ENCODE data around the gene CNTRL.
"Not testable (repeated sequence)": the region's sequence is repeated elsewhere in the genome, so short reads cannot be mapped to it uniquely, and the experiment has no call there.

The CNTRL gene, protein sequence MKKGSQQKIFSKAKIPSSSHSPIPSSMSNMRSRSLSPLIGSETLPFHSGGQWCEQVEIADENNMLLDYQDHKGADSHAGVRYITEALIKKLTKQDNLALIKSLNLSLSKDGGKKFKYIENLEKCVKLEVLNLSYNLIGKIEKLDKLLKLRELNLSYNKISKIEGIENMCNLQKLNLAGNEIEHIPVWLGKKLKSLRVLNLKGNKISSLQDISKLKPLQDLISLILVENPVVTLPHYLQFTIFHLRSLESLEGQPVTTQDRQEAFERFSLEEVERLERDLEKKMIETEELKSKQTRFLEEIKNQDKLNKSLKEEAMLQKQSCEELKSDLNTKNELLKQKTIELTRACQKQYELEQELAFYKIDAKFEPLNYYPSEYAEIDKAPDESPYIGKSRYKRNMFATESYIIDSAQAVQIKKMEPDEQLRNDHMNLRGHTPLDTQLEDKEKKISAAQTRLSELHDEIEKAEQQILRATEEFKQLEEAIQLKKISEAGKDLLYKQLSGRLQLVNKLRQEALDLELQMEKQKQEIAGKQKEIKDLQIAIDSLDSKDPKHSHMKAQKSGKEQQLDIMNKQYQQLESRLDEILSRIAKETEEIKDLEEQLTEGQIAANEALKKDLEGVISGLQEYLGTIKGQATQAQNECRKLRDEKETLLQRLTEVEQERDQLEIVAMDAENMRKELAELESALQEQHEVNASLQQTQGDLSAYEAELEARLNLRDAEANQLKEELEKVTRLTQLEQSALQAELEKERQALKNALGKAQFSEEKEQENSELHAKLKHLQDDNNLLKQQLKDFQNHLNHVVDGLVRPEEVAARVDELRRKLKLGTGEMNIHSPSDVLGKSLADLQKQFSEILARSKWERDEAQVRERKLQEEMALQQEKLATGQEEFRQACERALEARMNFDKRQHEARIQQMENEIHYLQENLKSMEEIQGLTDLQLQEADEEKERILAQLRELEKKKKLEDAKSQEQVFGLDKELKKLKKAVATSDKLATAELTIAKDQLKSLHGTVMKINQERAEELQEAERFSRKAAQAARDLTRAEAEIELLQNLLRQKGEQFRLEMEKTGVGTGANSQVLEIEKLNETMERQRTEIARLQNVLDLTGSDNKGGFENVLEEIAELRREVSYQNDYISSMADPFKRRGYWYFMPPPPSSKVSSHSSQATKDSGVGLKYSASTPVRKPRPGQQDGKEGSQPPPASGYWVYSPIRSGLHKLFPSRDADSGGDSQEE (N-terminal part only)

DNA sequence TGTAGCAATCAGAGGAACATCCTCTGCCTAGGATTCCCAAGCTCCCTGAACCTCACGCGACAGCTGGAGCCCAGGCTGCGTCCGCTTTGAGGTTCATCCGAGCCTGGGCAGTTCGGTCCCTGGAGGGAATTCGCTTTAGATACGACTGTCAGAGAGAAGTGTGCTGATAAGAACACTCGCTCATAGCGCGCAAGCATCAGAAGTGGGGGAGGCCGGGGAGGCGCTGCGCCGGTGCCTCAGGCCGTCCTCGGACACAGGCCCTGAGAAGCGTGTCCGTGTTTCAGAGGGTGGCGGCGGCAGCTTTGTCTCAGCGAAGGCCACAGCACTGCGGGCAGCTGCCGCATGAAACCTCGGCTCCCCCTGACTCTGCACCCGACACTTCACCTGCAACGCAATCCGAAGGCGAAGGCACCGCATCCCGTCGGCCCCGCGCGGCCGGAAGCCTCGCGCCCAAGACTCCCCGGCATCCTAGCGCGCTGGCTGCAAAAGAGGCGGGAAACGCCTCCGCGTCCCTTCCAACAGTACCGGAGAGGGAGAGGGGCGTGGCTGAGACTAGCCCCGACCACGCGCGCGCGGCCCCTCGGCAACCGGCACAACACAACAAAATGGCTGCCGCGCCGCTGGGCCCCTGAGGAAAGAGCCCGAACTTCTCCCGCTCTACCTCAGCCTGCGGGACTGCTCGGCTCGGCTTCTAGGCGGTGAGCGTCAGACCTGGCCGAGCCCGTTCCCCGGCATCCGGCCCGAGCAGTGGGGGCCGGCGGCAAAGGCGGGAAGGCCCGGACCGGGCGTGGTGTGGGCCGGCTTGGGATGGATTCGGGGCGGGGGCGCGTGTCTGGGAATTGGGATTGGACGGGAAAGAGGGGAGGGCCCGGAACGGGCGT, at the start of gene CNTRL:
Gene CNTRL, plus strand, starts transcription at position 586 of the 881 bp plus-strand sequence. CDS start 13,372 bp downstream, outside the sequence.
- DNase-seq = peak; percentile 95

DNA sequence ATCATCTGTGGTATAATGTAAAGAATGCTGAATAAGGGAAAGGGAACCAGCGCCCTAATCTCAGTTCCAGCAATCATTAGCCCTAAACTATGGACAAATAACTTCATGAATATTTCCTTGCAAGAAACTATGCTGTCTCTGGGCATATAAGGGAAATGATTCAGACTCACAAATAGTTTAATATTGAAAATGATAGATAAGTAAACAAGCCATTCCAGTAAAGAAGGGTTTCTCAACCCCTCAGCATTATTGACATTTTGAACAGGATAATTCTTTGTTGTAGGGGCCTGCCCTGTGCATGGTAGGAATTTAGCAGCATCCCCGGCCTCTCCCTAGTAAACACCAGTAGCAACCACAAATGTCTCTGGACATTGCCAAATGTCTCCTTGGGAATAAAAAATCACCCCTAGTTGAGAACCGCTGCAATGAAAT, 48.5 kb upstream of the CNTRL start:
- DNase-seq = no peak

- DNase-seq = no peak
These were observed 48.0 kb upstream of the CNTRL start for GRCh38 chr9:121026768-121027167.

GRCh38 chr9:121028285-121028684, 46.5 kb upstream of the CNTRL start:
- not testable (repeated sequence) for DNase-seq

DNA sequence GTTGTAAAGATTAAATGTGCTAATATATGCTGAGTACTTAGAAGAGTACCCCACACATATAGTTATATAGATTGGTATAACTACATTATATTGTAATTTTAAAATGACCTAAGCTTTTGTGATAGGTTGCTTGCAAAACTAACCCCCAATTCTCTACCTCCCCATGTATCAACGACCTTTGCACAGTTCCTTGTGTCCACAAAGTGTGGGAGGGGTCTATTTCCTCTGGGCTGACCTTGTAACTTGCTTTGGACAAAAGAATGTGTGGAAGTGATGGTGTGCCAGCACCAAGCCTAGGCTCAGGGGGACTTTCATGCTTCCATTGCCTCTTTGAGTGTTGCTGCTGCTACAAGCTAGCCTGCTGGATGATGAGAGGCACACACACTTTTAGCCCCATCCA, 45.3 kb upstream of the CNTRL start:
- DNase-seq = no peak

DNA sequence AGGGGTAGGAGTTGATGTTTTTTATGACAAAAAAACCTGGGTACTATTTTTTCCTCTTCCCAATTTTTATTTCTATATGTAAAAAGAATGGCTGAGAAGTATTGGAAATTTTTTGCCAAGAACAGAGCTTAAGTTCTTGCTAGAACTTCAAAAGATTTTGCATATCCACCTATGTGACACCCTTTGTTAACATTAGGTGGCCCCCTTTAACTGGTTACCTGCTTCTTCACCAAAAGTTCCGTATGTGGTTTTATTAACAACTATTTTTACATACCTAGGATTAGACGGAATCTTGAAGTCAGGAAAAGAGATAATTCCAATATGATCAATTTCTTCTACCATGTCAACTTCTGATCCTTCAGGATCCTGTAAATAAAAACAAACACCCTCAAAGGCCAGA, 40.2 kb upstream of the CNTRL start:
- no peak for DNase-seq

DNA sequence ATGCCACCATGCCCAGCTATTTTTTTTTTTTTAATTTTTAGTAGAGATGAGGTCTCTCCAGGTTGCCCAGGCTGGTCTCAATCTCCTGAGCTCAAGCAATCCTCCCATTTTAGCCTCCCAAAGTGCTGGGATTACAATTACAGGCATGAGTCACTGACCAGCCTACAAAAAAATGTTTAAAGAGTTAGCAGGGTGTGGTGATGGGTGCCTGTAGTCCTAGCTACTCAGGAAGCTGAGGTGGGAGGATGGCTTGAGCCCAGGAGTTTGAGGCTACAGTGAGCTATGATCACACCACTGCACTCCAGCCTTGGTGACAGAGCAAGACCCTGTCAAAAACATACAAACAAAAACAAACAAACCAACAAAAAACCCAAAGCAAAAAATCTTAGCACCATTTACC, 39.0 kb upstream of the CNTRL start:
- not testable (repeated sequence) for DNase-seq

DNA sequence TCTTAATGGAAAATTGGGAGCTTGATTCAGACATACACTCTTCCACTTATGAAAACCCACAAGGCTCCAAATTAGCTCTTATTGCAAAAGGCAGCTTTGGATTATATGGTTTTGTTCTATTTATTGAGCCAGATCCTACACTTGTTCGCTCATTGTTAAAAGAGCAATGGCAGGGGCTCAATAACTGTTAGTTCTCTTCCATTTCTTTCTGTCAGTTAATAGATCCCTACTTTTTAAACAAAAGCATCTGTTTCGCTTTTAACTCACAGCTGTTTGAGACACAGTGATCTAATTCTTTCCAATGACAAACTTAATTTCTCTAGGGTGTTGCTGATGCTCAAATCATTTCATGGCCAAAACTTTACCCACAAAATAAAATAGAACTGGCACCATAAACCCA, 36.4 kb upstream of the CNTRL start:
- no peak for DNase-seq

DNA sequence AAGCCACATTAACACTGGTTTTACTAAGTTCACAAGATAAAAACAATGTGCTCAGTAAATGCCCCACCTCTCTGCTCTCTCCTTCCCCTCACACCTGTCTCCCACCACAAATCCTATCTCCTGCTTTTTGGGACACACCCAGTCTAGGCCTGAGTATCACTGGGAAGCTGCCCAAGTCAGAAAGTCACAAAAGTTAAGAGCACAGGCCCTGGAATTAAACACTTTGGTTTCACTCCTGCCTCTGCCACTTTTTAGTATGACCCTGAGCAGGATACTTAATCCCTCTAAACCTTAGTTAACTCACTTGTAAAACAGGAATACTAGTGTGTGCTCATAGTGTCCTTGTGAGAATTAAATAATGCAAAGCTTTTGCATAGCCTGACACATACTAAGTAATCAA, 36.0 kb upstream of the CNTRL start:
- no peak for DNase-seq

- DNase-seq = no peak
These were observed 26.6 kb upstream of the CNTRL start for GRCh38 chr9:121048175-121048574.

GRCh38 chr9:121048618-121049017, 26.1 kb upstream of the CNTRL start:
- DNase-seq = no peak

DNA sequence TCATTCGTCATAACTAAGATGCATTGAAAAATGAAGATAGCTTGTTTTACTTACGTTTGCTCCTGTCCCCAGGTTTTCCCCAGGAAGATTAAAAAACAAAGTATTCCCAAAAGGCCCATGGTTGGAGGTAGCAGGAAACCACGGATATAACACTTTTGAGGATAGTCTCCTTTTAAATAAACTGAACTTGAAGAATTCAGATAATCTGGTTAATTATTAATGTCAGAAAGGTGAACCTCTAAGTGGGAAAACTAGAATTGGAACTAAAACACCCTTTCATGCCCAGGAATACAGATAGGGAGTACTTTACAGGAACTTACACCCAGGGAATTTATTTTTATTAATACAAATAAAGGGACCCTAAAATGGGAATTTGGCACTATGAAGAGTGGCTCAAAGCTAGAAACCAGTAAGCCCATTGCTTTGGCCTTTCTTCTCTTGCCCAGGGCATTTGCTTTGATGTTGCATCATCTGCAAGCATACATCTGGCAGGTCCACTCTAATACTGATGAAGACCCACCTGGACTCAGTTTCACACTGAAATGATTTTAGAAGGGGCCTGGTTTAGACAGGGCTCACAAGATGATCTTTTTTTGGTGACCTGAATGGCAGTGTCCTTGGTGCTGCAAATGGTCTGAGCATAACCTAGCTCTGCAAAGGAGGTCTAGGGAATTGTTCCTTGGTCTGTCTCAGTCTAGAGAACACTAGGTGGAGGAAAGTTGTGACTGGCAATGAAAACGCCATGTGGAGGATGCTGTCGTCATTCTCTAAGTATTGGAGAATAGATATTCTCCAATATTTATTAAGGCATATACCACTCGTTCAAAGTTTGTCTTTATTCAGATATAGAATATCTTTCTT, 24.4 kb upstream of the CNTRL start, which contains the start of gene C5:
Gene C5, minus strand, starts transcription at position 148 of the 861 bp plus-strand sequence. Its CDS starts 29 bp downstream, at position 119.
- DNase-seq = peak; percentile 11

DNA sequence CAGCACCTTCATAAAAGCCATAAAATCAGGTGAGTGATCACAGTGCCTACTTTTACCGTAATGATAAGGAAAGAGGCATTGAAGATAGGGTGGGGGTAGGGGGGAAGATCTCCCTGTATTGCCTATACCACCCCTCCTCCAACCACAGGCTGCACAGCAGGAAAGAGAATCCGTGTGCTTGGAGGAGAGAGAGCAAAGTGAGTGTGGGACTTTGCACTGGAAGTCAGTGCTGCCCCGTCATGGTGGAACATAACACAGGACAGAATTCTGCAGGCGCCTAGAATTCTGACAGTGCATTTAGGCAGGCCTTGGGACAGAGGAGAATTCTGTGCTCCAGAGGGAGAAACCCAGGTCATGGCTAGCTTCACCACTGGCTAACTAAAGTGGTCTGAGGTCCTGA, 21.2 kb upstream of the CNTRL start:
- DNase-seq = no peak

DNA sequence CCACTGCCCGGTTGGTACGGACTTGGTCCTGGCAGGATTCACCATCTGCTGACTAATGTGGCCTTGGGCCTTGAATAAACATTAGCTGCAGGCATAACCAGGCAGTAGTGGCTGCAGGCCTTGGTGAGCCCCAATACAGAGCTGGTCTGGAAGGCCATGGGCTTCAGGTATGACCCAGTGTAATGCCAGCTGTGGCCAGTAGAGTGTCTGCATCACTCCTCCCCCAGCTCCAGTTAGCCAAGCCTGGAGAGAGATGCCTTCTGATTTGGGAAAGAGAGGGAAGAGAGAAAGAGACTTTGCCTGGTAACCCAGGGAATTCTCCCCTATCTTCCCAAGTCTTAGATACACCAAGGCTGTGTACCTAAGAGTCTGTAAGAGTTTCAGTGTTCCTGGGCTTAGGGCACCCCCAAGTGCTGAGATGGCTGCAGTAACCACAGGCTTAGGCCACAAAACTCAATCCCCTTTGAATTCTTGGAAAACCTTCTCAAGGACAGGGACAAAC, 19.1 kb upstream of the CNTRL start:
- no peak for DNase-seq

DNA sequence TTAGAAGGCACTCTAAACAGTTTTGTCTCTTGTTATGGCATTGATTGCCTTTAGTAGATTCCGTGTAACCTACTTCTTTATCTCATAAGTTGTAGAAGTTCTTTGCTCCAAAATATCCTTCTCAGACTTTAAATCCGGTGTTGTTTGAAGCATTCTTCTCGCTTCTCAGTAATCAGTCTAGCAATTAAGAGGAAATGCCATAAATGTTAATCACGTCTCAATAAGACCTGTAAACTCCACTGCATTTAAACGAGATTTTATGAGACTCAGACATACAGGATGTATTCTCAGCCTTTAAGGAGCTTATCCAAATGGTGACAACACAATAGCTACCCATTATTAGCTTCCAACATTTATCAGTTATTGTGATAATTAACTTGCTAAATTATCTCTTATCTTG, 16.9 kb upstream of the CNTRL start:
- DNase-seq = no peak

- DNase-seq = no peak
These were observed 15.2 kb upstream of the CNTRL start for GRCh38 chr9:121059513-121059912.

DNA sequence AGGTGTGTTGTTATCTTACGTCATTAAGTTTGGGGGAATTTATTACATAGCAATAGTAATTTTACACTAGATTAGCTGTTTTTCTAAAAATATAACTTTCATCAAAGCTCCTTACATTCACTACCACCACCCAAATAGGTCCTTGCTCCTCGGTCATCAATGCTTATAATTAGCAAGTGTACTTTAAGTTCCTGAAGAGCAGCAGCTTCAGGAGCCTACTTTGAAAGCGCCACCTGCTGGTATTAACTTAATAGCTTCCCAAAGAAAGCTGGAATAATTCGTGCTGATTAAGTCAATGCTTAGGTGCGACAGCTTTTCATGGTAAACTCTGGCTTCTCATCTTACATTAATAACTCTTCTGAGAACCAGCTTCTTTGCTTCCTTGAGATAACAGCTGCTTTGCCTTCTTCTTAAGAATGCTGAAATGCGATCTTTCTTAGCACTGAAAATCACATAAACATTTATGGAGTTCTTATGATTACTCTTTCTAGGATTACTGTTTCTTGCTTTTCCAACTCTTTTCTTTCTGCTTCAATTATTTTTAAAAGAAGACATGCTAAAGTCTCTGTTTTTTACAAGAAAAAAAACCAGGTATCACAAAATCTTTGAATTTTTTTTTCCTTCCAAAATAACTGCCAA, 14.6 kb upstream of the CNTRL start:
- DNase-seq = peak; percentile 73

DNA sequence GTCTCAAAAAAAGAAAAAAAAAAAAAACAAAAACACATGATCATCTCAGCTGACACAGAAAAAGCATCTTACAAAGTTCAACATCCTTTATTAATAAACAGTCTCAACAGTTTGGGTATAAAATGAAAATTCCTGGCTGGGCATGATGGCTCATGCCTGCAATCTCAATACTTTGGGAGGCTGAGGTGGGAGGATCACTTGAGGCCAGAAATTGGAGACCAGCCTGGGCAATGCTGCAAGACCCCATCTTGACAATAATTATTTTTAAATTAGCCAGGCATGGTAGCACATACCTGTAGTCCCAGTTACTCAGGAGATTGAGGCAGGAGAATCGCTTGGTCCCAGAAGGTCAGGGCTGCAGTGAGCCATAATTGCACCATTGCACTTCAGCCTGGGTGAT, 7.9 kb upstream of the CNTRL start:
- DNase-seq = no peak

GRCh38 chr9:121067640-121068039, 7.1 kb upstream of the CNTRL start:
- no peak for DNase-seq

GRCh38 chr9:121069396-121069795, 5.4 kb upstream of the CNTRL start:
- no peak for DNase-seq

All from OCI-M1 (cell line).